ENCODE measurements around the gene TLE7.

The TLE7 gene

GRCh38 chr16:71448274-71448866 is 6.5 kb upstream of the TLE7 start:
- DNase-seq, result no peak

DNA sequence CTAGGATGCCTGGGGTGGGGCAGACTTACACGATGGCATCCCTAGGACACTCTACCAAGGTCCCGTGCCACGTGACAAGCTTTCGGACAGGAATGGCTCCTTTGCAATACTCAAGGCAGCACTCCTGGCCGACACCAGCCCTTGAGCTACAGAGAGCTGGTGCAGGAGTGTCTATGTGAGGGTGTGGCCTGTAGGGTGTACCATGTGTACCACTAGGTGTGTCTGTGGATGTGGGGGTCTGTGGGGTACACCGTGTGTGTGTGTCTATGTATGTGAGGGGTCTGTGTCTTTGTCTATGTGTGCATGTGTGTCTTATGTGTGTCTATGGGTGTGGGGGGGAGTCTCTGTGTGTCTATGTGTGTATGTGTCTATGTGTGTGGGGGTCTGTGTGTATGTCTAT is 1.9 kb upstream of the TLE7 start:
- no peak for DNase-seq

GRCh38 chr16:71441348-71442050 is 355 bp downstream of the TLE7 start:
- DNase-seq, result no peak

- DNase-seq, result no peak
Observed at GRCh38 chr16:71440669-71441347, 1.0 kb downstream of the TLE7 start.

GRCh38 chr16:71439523-71439922 is 2.3 kb downstream of the TLE7 start:
- no peak for DNase-seq

DNA sequence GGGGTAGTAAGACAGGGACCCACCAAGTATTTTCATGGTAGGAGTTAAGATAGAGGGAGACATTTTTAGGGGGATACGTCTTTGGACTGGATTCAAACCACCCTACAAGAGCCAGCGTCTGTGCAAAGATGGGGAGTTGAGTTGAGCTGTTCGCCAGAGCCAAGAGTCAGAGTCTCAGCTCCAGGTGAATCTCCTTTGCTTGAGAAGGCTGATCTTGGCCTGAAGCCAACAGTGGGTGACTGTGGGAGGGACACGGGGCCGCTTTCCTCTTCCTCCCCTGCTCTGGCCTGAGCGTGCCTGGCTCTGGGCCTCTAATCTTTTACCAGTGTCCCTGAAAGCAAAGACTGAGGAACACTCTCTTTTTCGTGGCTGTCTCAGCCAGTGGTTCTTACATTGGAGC is 5.4 kb downstream of the TLE7 start:
- DNase-seq, result no peak

- DNase-seq, result no peak
Observed at GRCh38 chr16:71432906-71433305, 8.9 kb downstream of the TLE7 start.

GRCh38 chr16:71431991-71432390 is 9.9 kb downstream of the TLE7 start:
- DNase-seq, result no peak

DNA sequence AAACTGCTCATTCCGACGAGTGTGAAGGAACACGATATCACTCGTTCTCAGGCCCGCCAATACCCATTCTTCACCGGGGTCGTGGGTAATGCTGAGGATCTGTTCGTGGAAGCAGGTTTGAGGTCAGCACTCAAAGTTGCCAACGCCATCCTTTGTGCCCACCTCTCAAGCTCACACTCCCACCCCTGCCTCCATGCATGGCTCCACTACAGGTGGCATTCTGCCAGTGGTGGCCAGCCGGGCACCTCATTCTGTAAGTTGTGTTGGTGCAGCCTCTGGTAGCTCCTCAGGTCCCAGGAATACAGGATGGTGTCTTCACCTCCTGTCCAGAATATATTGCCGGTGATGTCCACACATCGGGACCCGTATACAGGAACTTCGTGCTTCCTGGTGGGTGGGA is 10.7 kb downstream of the TLE7 start:
- no peak for DNase-seq

GRCh38 chr16:71430744-71431143 is 11.1 kb downstream of the TLE7 start:
- no peak for DNase-seq

DNA sequence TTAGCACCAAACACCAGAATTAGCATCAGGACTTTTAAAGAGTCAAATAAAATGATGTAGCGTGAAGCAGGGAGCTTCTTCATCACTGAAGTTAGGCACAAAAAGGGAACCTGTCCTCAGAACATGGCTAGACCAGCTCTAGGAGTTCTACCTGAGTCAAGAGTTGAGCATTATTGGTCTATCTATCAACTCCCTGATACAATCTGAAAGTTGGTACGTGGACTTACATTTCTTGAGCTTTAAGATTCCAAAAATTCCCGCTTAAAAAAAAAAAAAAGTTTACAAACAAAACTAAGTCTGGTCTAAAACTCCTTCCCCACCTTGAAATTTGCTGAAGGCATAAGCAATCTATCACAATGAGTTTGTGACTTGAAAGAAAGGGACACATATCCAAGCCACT is 12.3 kb downstream of the TLE7 start:
- no peak for DNase-seq

DNA sequence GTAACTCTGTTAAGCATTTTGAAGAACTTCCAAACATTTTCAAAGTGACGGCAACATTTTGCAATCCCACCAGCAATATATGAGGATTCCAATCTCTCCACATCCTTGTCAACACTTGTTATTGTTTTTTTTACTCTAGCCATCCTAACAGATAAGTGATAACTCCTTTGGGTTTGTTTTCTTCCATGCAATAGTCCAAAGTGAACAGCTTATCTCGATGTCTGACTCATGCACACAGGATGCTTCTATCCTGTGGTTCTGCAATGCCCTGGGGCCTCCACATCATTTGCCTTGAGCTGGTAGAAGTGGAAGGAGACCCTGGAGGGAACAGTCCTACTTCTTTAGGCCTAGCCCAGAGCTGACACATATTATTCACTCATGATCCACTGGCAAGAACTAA is 13.0 kb downstream of the TLE7 start:
- no peak for DNase-seq

GRCh38 chr16:71428385-71428784 is 13.5 kb downstream of the TLE7 start:
- no peak for DNase-seq

DNA sequence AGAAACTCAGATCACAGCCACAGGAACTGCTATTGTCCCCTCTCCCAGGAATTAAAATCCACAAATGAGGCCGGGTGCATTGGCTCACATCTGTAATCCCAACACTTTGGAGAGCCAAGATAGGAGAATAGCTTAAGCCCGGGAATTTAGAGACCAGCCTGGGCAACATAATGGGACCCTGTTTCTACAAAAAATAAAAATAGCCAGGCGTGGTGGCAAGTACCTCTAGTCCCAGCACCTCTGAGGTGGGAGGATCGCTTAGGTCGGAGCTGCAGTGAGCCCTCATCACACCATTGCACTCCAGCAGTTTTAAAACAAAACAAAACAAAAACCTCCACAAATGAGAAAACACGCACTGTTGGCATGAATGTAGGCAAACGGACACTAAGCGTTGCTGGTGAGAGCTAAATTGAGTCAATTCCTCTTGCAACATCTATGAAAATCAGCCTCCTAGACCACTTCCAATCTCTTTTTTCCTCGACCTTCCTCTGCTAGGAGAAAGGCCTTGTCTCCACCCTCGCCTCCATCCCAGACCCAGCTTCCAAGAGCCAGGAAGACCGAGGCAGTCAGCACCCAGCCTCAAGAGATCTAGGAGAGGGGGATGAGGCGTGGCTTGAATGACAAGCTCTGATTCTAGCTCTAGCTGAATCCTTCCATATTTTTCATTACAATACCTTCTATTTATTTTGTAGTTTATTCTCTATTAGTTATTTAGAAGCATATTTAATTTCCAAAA is 14.8 kb downstream of the TLE7 start:
- DNase-seq, result no peak

- no peak for DNase-seq
Observed at GRCh38 chr16:71426069-71426879, 15.6 kb downstream of the TLE7 start.

DNA sequence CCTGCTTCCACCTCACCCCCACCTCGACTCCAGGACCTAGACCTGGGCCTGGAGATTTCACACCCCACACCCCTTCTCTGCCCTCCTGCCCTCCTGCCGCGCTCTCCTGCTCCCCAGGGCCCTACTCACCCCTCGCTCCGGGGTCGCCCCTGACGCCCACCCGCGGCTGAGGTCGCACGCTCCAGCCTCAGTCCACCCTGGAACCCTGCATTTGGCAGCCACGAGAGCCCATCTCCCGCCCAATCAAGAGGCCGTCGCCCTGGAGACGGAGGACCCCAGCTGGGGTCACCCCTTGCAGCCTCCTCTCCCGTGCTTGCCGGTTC is 16.1 kb downstream of the TLE7 start:
- DNase-seq, result no peak

- no peak for DNase-seq
Observed at GRCh38 chr16:71424626-71425025, 17.2 kb downstream of the TLE7 start.

DNA sequence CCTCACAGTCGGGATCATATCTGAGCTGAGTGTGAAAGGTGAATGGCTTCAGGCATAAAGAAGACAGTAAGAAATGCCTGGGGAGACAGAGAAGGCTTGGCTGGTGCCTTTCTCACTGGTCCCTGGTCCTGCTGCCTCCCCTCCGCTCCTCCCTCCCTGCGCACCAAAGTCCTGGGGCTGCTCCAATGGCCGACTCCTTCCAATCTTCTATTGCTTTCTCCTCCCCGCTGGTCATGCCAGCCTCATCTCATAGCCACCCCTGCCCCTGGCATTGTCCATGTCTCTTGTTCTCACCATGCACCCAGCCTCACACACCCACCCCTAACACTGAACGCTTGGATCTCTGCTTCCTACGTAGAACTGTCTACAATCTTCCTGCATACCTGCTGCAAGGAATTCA is 18.0 kb downstream of the TLE7 start:
- DNase-seq, result no peak

DNA sequence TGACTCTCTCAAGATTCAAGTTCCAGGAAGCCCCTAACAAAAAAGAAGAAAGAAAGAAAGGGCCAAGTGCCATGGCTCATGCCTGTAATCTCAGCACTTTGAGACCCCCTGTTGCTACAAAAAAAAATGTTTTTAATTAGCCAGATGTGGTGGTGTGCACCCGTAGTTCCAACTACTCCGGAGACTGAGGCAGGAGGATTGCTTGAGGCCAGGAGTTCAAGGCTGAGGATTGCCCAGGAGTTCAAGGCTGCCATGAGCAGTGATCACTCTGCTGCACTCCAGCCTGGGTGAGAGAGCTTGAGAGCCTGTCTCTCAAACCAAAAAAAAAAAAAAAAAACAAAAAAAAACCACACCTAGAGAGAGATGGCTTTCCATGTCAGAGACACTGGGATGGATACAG is 18.8 kb downstream of the TLE7 start:
- no peak for DNase-seq

GRCh38 chr16:71421911-71422310 is 19.9 kb downstream of the TLE7 start:
- DNase-seq, result no peak

DNA sequence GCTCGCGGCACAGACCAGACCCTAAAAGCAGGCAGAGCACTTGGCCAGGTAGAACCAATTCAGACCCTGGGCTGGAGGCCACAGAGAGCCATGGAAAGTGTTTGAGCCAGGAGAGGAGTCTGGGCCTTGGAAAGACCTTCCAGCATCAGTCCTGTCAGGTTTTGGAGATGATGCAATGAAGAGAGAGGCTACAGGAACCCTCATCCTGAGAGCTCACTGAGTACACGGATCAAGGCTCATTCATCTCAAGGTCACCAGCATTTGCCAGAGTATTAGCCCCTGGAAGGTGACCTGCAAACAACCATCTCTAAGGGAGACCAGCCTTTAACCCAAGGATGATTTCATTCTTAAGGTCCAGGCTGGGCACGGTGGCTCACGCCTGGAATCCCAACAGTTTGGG is 27.8 kb downstream of the TLE7 start:
- no peak for DNase-seq

DNA sequence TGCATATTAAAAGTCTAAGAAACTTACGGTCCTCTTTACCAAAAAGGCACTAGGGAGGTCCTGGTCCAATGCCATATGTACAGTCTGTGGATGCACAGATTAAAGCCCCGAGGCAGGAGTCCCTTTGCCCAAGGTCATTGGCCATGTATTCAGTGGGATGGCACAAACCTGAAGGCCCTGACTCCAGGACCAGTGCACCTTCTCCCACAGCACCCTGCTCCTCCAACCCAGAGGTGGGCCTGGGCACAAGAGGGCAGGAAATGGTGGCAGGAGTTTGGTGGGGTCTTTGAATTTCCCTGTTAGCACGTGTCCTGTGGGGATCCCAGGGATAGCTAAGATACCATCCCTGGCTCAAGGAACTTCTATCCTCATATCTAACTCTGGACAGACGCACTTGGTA is 28.5 kb downstream of the TLE7 start:
- DNase-seq, result no peak
